Gastrocnemius medialis (tissue), 4 donors: ENCODE measurements around the gene GINS2.

Source experiments
- POLR2A ChIP-seq, 2 donors: fragments of 450-650 bp; IDR thresholded peaks; one replicate each; pipeline ENCODE4 v1.6.1; 2017; ENCODE audit warnings: antibody characterized with exemption in 2 of 2, mild to moderate bottlenecking in 2 of 2, moderate library complexity in 2 of 2
- TF ChIP-seq, protein P1 (sequence below), 5 experiments: fragments of 450-650 bp in 3 of 5; fragments of 200-600 bp in 2 of 5; sonication (generic) in 2 of 5; IDR thresholded peaks in 4 of 5; conservative IDR thresholded peaks in 1 of 5; 1 replicate in 4 of 5; 2 replicates in 1 of 5; pipeline ENCODE4 v1.5.1; 2016 to 2019; ENCODE audit warnings: antibody characterized with exemption in 5 of 5, mild to moderate bottlenecking in 3 of 5, moderate library complexity in 3 of 5

DNA sequence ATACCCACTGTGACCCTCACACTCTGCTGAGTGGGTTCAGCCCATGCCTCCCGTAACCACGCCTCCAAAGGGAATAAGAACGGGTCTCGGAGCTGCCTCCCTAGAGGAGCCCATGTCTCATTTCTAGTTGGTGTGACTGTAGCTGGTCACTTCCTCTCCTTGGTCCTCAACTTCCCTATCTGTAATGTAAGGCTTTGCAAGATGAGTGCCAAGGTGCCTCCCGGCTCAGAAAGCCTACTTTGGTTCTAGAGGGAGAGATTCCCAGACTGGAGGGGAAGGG is 41.4 kb upstream of the GINS2 start:
- TF ChIP-seq, protein P1, sequence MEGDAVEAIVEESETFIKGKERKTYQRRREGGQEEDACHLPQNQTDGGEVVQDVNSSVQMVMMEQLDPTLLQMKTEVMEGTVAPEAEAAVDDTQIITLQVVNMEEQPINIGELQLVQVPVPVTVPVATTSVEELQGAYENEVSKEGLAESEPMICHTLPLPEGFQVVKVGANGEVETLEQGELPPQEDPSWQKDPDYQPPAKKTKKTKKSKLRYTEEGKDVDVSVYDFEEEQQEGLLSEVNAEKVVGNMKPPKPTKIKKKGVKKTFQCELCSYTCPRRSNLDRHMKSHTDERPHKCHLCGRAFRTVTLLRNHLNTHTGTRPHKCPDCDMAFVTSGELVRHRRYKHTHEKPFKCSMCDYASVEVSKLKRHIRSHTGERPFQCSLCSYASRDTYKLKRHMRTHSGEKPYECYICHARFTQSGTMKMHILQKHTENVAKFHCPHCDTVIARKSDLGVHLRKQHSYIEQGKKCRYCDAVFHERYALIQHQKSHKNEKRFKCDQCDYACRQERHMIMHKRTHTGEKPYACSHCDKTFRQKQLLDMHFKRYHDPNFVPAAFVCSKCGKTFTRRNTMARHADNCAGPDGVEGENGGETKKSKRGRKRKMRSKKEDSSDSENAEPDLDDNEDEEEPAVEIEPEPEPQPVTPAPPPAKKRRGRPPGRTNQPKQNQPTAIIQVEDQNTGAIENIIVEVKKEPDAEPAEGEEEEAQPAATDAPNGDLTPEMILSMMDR (IDR thresholded peaks at IDR 0.05 in 4 of 5, conservative IDR thresholded peaks at IDR 0.05 in 1 of 5): no peak
- no peak for TF ChIP-seq POLR2A (IDR thresholded peaks at IDR 0.05)
